H1 (cell line): ENCODE measurements around the gene ZMYND10. TPM values are rescaled to one million over a fixed set of nuclear protein-coding genes. Genes with fewer than 3 reads are reported as not detected.

Experiments used
- BCL11A ChIP-seq, 2 experiments: IDR thresholded peaks; one replicate each; pipeline ENCODE4 v1.6.1; 2011; ENCODE audit warnings: low read depth in 2 of 2, low read length in 2 of 2, mild to moderate bottlenecking in 2 of 2
- CBX5 ChIP-seq: fragments of 300-800, 300-1000 bp; sonication (generic); IDR thresholded peaks from 2 replicates; pipeline ENCODE4 v1.7.1; 2016; ENCODE audit warnings: antibody characterized with exemption, low read length, low read depth
- CBX8 ChIP-seq: fragments of 300-800, 300-1000 bp; sonication (generic); IDR thresholded peaks from 2 replicates; pipeline ENCODE4 v1.7.1; 2016; ENCODE audit warnings: low read depth, low read length, borderline replicate concordance
- CHD2 ChIP-seq: IDR thresholded peaks from 2 replicates; pipeline ENCODE4 v1.6.1; 2012; ENCODE audit warnings: low read length, improper control_type of control experiment
- CREB1 ChIP-seq: IDR thresholded peaks from 2 replicates; pipeline ENCODE4 v1.6.1; 2012; ENCODE audit warnings: inconsistent platforms
- CTBP2 ChIP-seq: IDR thresholded peaks from 2 replicates; pipeline ENCODE4 v1.7.0; 2011; ENCODE audit warnings: borderline replicate concordance, mild to moderate bottlenecking, moderate library complexity, mixed read lengths, low read length; ENCODE audit not compliant: insufficient read depth, insufficient read length
- EZH2 ChIP-seq: fragments of 200-600 bp; sonication (generic); IDR thresholded peaks from 2 replicates; pipeline ENCODE4 v1.7.1; 2012; ENCODE audit warnings: low read depth, mild to moderate bottlenecking, moderate library complexity, low read length, inconsistent platforms; ENCODE audit not compliant: severe bottlenecking
- GABPA ChIP-seq: IDR thresholded peaks from 2 replicates; pipeline ENCODE4 v1.6.1; 2011; ENCODE audit warnings: mild to moderate bottlenecking, low read length, moderate library complexity, borderline replicate concordance; ENCODE audit not compliant: insufficient read depth
- KDM5A ChIP-seq: fragments of 200-600 bp; IDR thresholded peaks from 2 replicates; pipeline ENCODE4 v1.7.1; 2012; ENCODE audit warnings: mild to moderate bottlenecking, low read length, inconsistent platforms, mixed read lengths
- MAFK ChIP-seq: IDR thresholded peaks from 2 replicates; pipeline ENCODE4 v1.6.1; 2012; ENCODE audit warnings: low read depth, mild to moderate bottlenecking, improper control_type of control experiment, low read length
- PHF8 ChIP-seq: fragments of 200-600 bp; sonication (generic); conservative IDR thresholded peaks from 2 replicates; pipeline ENCODE4 v1.7.1; 2012; ENCODE audit warnings: low read depth, mild to moderate bottlenecking, inconsistent platforms, low read length, moderate library complexity
- RAD21 ChIP-seq, 2 experiments: IDR thresholded peaks in 1 of 2; conservative IDR thresholded peaks in 1 of 2; 2 replicates each; pipeline ENCODE4 v1.6.1; 2011; ENCODE audit warnings: low read depth in 2 of 2, low read length in 2 of 2, improper control_type of control experiment in 1 of 2, inconsistent platforms in 1 of 2, mild to moderate bottlenecking in 1 of 2, moderate library complexity in 1 of 2
- RBBP5 ChIP-seq: IDR thresholded peaks from 2 replicates; pipeline ENCODE4 v1.7.1; 2012; ENCODE audit warnings: low read depth, mild to moderate bottlenecking, inconsistent platforms, low read length, moderate library complexity, borderline replicate concordance
- RXRA ChIP-seq: IDR thresholded peaks from 2 replicates; pipeline ENCODE4 v1.6.1; 2011; ENCODE audit warnings: low read depth, mild to moderate bottlenecking, low read length, moderate library complexity; ENCODE audit not compliant: insufficient read depth
- SAP30 ChIP-seq: fragments of 300-600 bp; sonication (generic); IDR thresholded peaks from 2 replicates; pipeline ENCODE4 v1.7.1; 2012; ENCODE audit warnings: low read length, moderate library complexity, mild to moderate bottlenecking, inconsistent platforms; ENCODE audit not compliant: insufficient read depth, insufficient replicate concordance
- SIRT6 ChIP-seq: IDR thresholded peaks from one replicate; pipeline ENCODE4 v1.7.1; 2012; ENCODE audit warnings: low read length, inconsistent platforms
- SIX5 ChIP-seq: IDR thresholded peaks from 2 replicates; pipeline ENCODE4 v1.6.1; 2011; ENCODE audit warnings: mild to moderate bottlenecking, low read depth, low read length
- SP2 ChIP-seq: IDR thresholded peaks from 2 replicates; pipeline ENCODE4 v1.6.1; 2012; ENCODE audit warnings: mild to moderate bottlenecking, low read length, inconsistent platforms
- SRF ChIP-seq: IDR thresholded peaks from 2 replicates; pipeline ENCODE4 v1.6.1; 2011; ENCODE audit warnings: mild to moderate bottlenecking, low read depth, low read length, moderate library complexity
- TCF12 ChIP-seq: IDR thresholded peaks from 2 replicates; pipeline ENCODE4 v1.6.1; 2011; ENCODE audit warnings: low read depth, mild to moderate bottlenecking, low read length
- YY1 ChIP-seq: IDR thresholded peaks from 2 replicates; pipeline ENCODE4 v1.6.1; 2011; ENCODE audit warnings: low read depth, mild to moderate bottlenecking, low read length
- ZNF274 ChIP-seq: IDR thresholded peaks from 2 replicates; pipeline ENCODE4 v1.7.0; 2012; ENCODE audit warnings: low read length, borderline replicate concordance; ENCODE audit errors: extremely low read depth
- polyA plus RNA-seq, 7 experiments: library from polyadenylated mRNA; depleted of rRNA in 3 of 7; stranded (reverse) in 5 of 7; unstranded in 2 of 7; fragments of >200 nt in 5 of 7; fragments of 200-250 nt in 2 of 7; gene quantifications; 1 replicate in 5 of 7; 2 replicates in 1 of 7; 4 replicates in 1 of 7; pipeline versions ENCODE4 v1.2.1 to v1.2.3, GENCODE V29; 2011 to 2013; ENCODE audit warnings: missing spikeins in 2 of 7, mixed read lengths in 2 of 7
- total RNA-seq: library from RNA; stranded (reverse); fragmentation: NEBNext Ultra II Directional; extraction: Animal tissue kit (Norgen Biotek cat#: 25700); gene quantifications from 2 replicates; pipeline ENCODE4 v1.2.1, GENCODE V29; 2021

Gene ZMYND10
- total and polyA plus RNA-seq, 2 of the 8 experiments (the other 6 are each of a cell fraction or from before 2014, with no cell fraction given), result 0.56 to 0.79 TPM

DNA sequence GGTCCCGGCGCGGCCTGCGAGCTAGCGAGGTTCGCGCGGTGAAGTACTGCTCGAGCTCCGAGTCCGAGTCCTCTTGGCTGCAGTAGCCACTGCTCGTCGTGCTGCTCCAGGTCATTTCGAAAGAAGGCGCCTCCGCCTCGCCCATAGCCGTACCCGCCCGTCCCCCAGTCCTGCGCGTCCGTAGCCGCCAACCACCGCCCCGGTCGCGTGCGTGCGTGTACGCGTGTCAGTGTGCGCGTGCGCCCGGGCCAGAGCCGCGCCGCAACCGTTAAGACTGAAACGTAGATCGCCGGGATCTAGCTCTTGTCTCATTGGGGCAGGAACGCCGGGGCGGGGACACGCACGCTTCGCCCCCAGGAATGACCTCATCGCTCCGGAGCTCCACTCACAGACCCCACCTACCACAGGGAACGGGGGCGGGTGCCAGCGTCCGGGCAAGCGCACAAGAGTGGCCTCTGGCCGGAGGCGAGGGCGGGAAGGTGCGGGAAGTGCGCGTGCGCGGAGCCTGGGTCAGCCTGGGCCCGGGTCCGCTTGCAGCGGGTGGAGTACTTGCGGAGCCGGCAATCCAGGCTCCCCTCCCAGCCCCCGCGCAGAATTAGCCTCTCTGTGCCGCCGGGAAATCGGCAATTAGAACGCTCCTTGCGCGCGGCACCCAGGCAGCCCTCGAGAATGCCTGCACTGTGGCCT lies 8.2 kb downstream of the ZMYND10 start (continued):
- TF ChIP-seq PHF8 (peak; percentile 79; the same call in 1 of the 2 replicates), TCF12 (no peak), SIX5 (no peak), MAFK (no peak), KDM5A (no peak), RAD21 (IDR thresholded peaks at IDR 0.05 in 1 of 2, conservative IDR thresholded peaks at IDR 0.05 in 1 of 2; ENCODE audit: low read depth in 2 of 2, low read length in 2 of 2) (no peak), YY1 (no peak), RBBP5 (peak; percentile 76; the same call in 1 of the 2 replicates), CTBP2 (no peak), SIRT6 (no peak), GABPA (no peak), CHD2 (no peak), CREB1 (peak; percentile 71), RXRA (no peak), EZH2 (no peak), SRF (no peak), ZNF274 (no peak), SP2 (no peak), CBX5 (no peak), CBX8 (no peak), BCL11A (IDR thresholded peaks at IDR 0.05; ENCODE audit: low read depth in 2 of 2, low read length in 2 of 2) (no peak), SAP30 (no peak)
- TF ChIP-seq, all 59 proteins: peak for 23
